ENCODE results near the gene ELF3. TPM values are rescaled to one million over a fixed set of nuclear protein-coding genes. Genes with fewer than 3 reads are reported as not detected.

The ELF3 gene
- total and polyA plus RNA-seq, 10 of the 15 experiments (the other 5 are each of a cell fraction or from before 2014, with no cell fraction given), result 0.07 to 14.3 (median 0.58) TPM; not detected in 1

GRCh38 chr1:201989354-201990128 is 20.8 kb upstream of the ELF3 start (continued):
- TF ChIP-seq KLF5 (IDR thresholded peaks at IDR 0.05; ENCODE audit: partially characterized antibody) (no peak), RBBP5 (conservative IDR thresholded peaks at IDR 0.05) (no peak), TAF1 (IDR thresholded peaks at IDR 0.05; ENCODE audit: borderline replicate concordance, low read depth, low read length) (no peak), FOXK2 (IDR thresholded peaks at IDR 0.05) (no peak)

GRCh38 chr1:201990427-201990826 is 20.0 kb upstream of the ELF3 start:
- H3K9me3 ChIP-seq (replicated peaks; ENCODE audit: control insufficient read depth, insufficient read depth, low read length), result no peaks in the 10 kb centered on the region
- peaks cover 4 to 9% of the 10 kb centered on the region in 2 experiments; a peak in 3 of 4 replicates for H3K36me3 ChIP-seq (ENCODE audit: control insufficient read depth in 2 of 2, insufficient read depth in 2 of 2, low read length in 1 of 2)
- POLR2A ChIA-PET, result no interaction called here
- BruUV-seq (replicated peaks), result TSS peak; percentile 6
- ATAC-seq (no peak), FAIRE-seq (no peak), DNase-seq (ENCODE audit: low read depth, low spot score) (no peak)
- SMC1A ChIA-PET (ENCODE audit: uncharacterized antibody, unreplicated experiment), result no interaction called here
- H3K27ac ChIP-seq (ENCODE audit: control insufficient read depth, insufficient read depth), result no peak overlapping the region
- H3K4me3 ChIP-seq, result no peak overlapping the region
- CTCF ChIA-PET, result no interaction called here
- H3K4me2 ChIP-seq (ENCODE audit: control insufficient read depth, insufficient read depth), result no peak overlapping the region
- WGBS (ENCODE audit: insufficient coverage, insufficient replicate concordance, low lambda C conversion rate, missing lambda C conversion rate), result 89% methylated on average over 6 of the region's 6 CpGs
- no peaks in the 10 kb centered on the region for H3K27me3 ChIP-seq (replicated peaks in 1 of 2; ENCODE audit: control insufficient read depth in 2 of 2, insufficient read depth in 2 of 2, low read length in 1 of 2)
- peaks cover 2% of the 10 kb centered on the region for H3K79me2 ChIP-seq (ENCODE audit: control insufficient read depth, insufficient read depth, low read length)
- no peaks in the 10 kb centered on the region for H4K20me1 ChIP-seq (ENCODE audit: control insufficient read depth, insufficient read depth)
- no peak overlapping the region for H2AFZ ChIP-seq (ENCODE audit: control insufficient read depth, low read depth, low read length)
- in situ Hi-C loops (cut with MboI), result no loop called here
- RAD21 ChIA-PET (ENCODE audit: unreplicated experiment), result no interaction called here
- no peak overlapping the region for H3K9ac ChIP-seq (ENCODE audit: control insufficient read depth, insufficient read depth, low read length)
- no peaks in the 10 kb centered on the region for H3K4me1 ChIP-seq (ENCODE audit: control insufficient read depth, insufficient read depth, low read length)
- intact Hi-C loops (cut with micrococcal nuclease; ENCODE audit: unreplicated experiment), result no loop called here
- TF ChIP-seq DPF2 (IDR thresholded peaks at IDR 0.05) (no peak), RAD21 (IDR thresholded peaks at IDR 0.05; ENCODE audit: insufficient read depth, low read depth, low read length) (no peak), TCF3 (IDR thresholded peaks at IDR 0.05; ENCODE audit: borderline replicate concordance, insufficient read depth, low read depth, low read length) (no peak), MXI1 (IDR thresholded peaks at IDR 0.05; ENCODE audit: low read depth, low read length) (no peak), E2F8 (IDR thresholded peaks at IDR 0.05; ENCODE audit: low read depth, partially characterized antibody) (no peak), HSF1 (IDR thresholded peaks at IDR 0.05; ENCODE audit: low read depth, low read length) (no peak), ZNF217 (IDR thresholded peaks at IDR 0.05) (no peak), ATF2 (IDR thresholded peaks at IDR 0.05; ENCODE audit: low read length) (no peak), RUNX3 (IDR thresholded peaks at IDR 0.05; ENCODE audit: low read length) (no peak), NKRF (conservative IDR thresholded peaks at IDR 0.05) (no peak), HCFC1 (IDR thresholded peaks at IDR 0.05; ENCODE audit: low read length) (no peak), POLR2A (IDR thresholded peaks at IDR 0.05; ENCODE audit: low read depth, low read length) (no peak)
